Stimulated activated CD8-positive, alpha-beta memory T cell treated with anti-CD3 and anti-CD28 coated beads, Interleukin-12 subunit alpha, Interleukin-12 subunit beta, amount 100 ng/mL, for 4 hours (primary cell): ENCODE measurements around the gene ILF2.
"Not testable (repeated sequence)": the region's sequence is repeated elsewhere in the genome, so short reads cannot be mapped to it uniquely, and the experiment has no call there.

Source experiments
- DNase-seq: peaks from one replicate; pipeline ENCODE4 v3.0.0-alpha.2; 2020; ENCODE audit warnings: low read depth

ILF2 gene

GRCh38 chr1:153679337-153680119 lies 8.7 kb upstream of the ILF2 start:
- DNase-seq, result no peak

GRCh38 chr1:153678519-153679336 lies 7.9 kb upstream of the ILF2 start, which contains the start of gene NPR1:
NPR1 (plus strand) TSS chr1:153678688; CDS start chr1:153679109, 421 bp downstream.
- DNase-seq, result no peak

GRCh38 chr1:153677718-153678518 lies 7.1 kb upstream of the ILF2 start:
- DNase-seq, result no peak

- DNase-seq, result no peak
These were observed 2.7 kb upstream of the ILF2 start for GRCh38 chr1:153673511-153673910.

GRCh38 chr1:153671628-153672353 lies 998 bp upstream of the ILF2 start:
- DNase-seq, result peak; percentile 21

GRCh38 chr1:153670257-153670858 lies 435 bp downstream of the ILF2 start:
- no peak for DNase-seq

GRCh38 chr1:153669606-153670005 lies 1.2 kb downstream of the ILF2 start:
- no peak for DNase-seq

- not testable (repeated sequence) for DNase-seq
These were observed 2.1 kb downstream of the ILF2 start for GRCh38 chr1:153668672-153669071.

- no peak for DNase-seq
These were observed 3.4 kb downstream of the ILF2 start for GRCh38 chr1:153667439-153667838.

- DNase-seq, result no peak
These were observed 7.6 kb downstream of the ILF2 start for GRCh38 chr1:153663211-153663610.

- no peak for DNase-seq
These were observed 8.5 kb downstream of the ILF2 start for GRCh38 chr1:153662269-153662668.

- DNase-seq, result no peak
These were observed 9.6 kb downstream of the ILF2 start for GRCh38 chr1:153661111-153661708.

GRCh38 chr1:153659656-153660055 lies 11.1 kb downstream of the ILF2 start:
- no peak for DNase-seq

- DNase-seq, result no peak
These were observed 11.6 kb downstream of the ILF2 start for GRCh38 chr1:153659175-153659534.

- peak; percentile 81 for DNase-seq
These were observed 12.2 kb downstream of the ILF2 start, which contains the start of gene SNAPIN for GRCh38 chr1:153658400-153659174. SNAPIN (plus strand) TSS chr1:153658703; CDS start chr1:153658744, 41 bp downstream.

GRCh38 chr1:153655333-153655732 lies 15.5 kb downstream of the ILF2 start:
- no peak for DNase-seq

GRCh38 chr1:153652805-153653500 lies 17.8 kb downstream of the ILF2 start:
- no peak for DNase-seq

- no peak for DNase-seq
These were observed 19.0 kb downstream of the ILF2 start for GRCh38 chr1:153651771-153652170.

GRCh38 chr1:153649863-153650235 lies 20.9 kb downstream of the ILF2 start:
- no peak for DNase-seq
